ENCODE results near the gene RPS29. TPM values are rescaled to one million over a fixed set of nuclear protein-coding genes. Genes with fewer than 3 reads are reported as not detected.

The RPS29 gene
- total and polyA plus RNA-seq, 9 of the 15 experiments (the other 6 are each of a cell fraction or from before 2014, with no cell fraction given), result 1,545 to 5,012 (median 2,448) TPM

GRCh38 chr14:49594347-49595091 is 8.3 kb upstream of the RPS29 start (continued):
- TF ChIP-seq CBFA2T2 (conservative IDR thresholded peaks at IDR 0.05), result peak; percentile 80
- TF ChIP-seq E2F4 (CRISPR knock-in tag; IDR thresholded peaks at IDR 0.05; ENCODE audit: low read depth), result no peak
- TF ChIP-seq ZNF699 (CRISPR knock-in tag; IDR thresholded peaks at IDR 0.05; ENCODE audit: insufficient replicate concordance), result no peak
- TF ChIP-seq ZZZ3 (IDR thresholded peaks at IDR 0.05), result no peak
- TF ChIP-seq ZNF644 (tag; IDR thresholded peaks at IDR 0.05; ENCODE audit: low read depth), result peak; percentile 42; the same call in 1 of the 2 replicates
- TF ChIP-seq ZNF695 (CRISPR knock-in tag; IDR thresholded peaks at IDR 0.05), result no peak
- TF ChIP-seq NCOA2 (IDR thresholded peaks at IDR 0.05; ENCODE audit: partially characterized antibody in 2 of 2), result no peak
- peak; percentile 89 for TF ChIP-seq CBFA2T3 (IDR thresholded peaks at IDR 0.05)
- no peak for TF ChIP-seq BRF1 (IDR thresholded peaks at IDR 0.05; ENCODE audit: borderline replicate concordance, extremely low read depth, insufficient read length)
- no peak; the same call in 1 of the 2 replicates for TF ChIP-seq HDAC2 (IDR thresholded peaks at IDR 0.05)
- TF ChIP-seq ELF2 (CRISPR knock-in tag; IDR thresholded peaks at IDR 0.05), result no peak
- TF ChIP-seq SREBF1 (IDR thresholded peaks at IDR 0.05; ENCODE audit: borderline replicate concordance, low read depth, low read length), result no peak
- no peak for TF ChIP-seq FOXA1 (IDR thresholded peaks at IDR 0.05; ENCODE audit: borderline replicate concordance)
- no peak for TF ChIP-seq NR2C1 (IDR thresholded peaks at IDR 0.05)
- no peak for TF ChIP-seq NR2C1 (tag; IDR thresholded peaks at IDR 0.05)
- TF ChIP-seq DLX4 (CRISPR knock-in tag; IDR thresholded peaks at IDR 0.05), result no peak
- TF ChIP-seq ZNF133 (CRISPR knock-in tag; IDR thresholded peaks at IDR 0.05), result no peak
- no peak for TF ChIP-seq RB1 (IDR thresholded peaks at IDR 0.05; ENCODE audit: low read depth)
- TF ChIP-seq ELK3 (CRISPR knock-in tag; IDR thresholded peaks at IDR 0.05), result no peak
- no peak for TF ChIP-seq MXD1 (CRISPR knock-in tag; IDR thresholded peaks at IDR 0.05; ENCODE audit: borderline replicate concordance, poor library complexity, severe bottlenecking)
